Activated naive CD8-positive, alpha-beta T cell treated with anti-CD3 and anti-CD28 coated beads, Interleukin-2, amount 50 U/mL, for 24 hours (primary cell): ENCODE measurements around the gene IL17REL.

Experiments
- ATAC-seq: fragments of 150-1000 bp; cut with Tn5 transposase; one replicate; pipeline ENCODE4 v1.10.0; 2021
- DNase-seq: peaks from one replicate; pipeline ENCODE4 v3.0.0; 2021
- H3K27ac Mint-ChIP-seq: one replicate; pipeline ENCODE4 v1.8.0; 2021; ENCODE audit warnings: mild to moderate bottlenecking, mixed read lengths
- H3K27me3 Mint-ChIP-seq: one replicate; pipeline ENCODE4 v1.8.0; 2021; ENCODE audit warnings: mixed read lengths
- H3K36me3 Mint-ChIP-seq: one replicate; pipeline ENCODE4 v1.8.0; 2021; ENCODE audit warnings: low read depth, mixed read lengths
- H3K4me1 Mint-ChIP-seq: one replicate; pipeline ENCODE4 v1.8.0; 2021; ENCODE audit warnings: mixed read lengths
- H3K4me3 Mint-ChIP-seq: one replicate; pipeline ENCODE4 v1.8.0; 2021; ENCODE audit warnings: mild to moderate bottlenecking, moderate library complexity, mixed read lengths
- H3K9me3 Mint-ChIP-seq: one replicate; pipeline ENCODE4 v1.8.0; 2021; ENCODE audit warnings: mixed read lengths

IL17REL gene

GRCh38 chr22:50035131-50035881 lies 22.7 kb upstream of the IL17REL start:
- Mint-ChIP-seq H3K4me1 (peaks cover 7% of the 10 kb centered on the region), H3K4me3 (no peak overlapping the region), H3K27me3 (peaks cover 6% of the 10 kb centered on the region), H3K9me3 (peaks cover 13% of the 10 kb centered on the region), H3K27ac (no peak overlapping the region), H3K36me3 (no peaks in the 10 kb centered on the region)
- ATAC-seq (no peak), DNase-seq (no peak)

GRCh38 chr22:50034126-50035081 lies 21.8 kb upstream of the IL17REL start:
- Mint-ChIP-seq H3K4me1 (peaks cover 10% of the 10 kb centered on the region), H3K27me3 (peaks cover 6% of the 10 kb centered on the region), H3K27ac (no peak overlapping the region), H3K4me3 (no peak overlapping the region), H3K9me3 (peaks cover 12% of the 10 kb centered on the region), H3K36me3 (no peaks in the 10 kb centered on the region)
- ATAC-seq (peak; percentile 30), DNase-seq (no peak)

- DNase-seq (no peak), ATAC-seq (no peak)
- no peak overlapping the region for H3K27ac Mint-ChIP-seq
- H3K36me3 Mint-ChIP-seq: no peaks in the 10 kb centered on the region
- H3K9me3 Mint-ChIP-seq: peaks cover 3% of the 10 kb centered on the region
- H3K4me3 Mint-ChIP-seq: no peak overlapping the region
- H3K4me1 Mint-ChIP-seq: peaks cover 18% of the 10 kb centered on the region
- H3K27me3 Mint-ChIP-seq: peaks cover 6% of the 10 kb centered on the region
These were observed 20.5 kb upstream of the IL17REL start for GRCh38 chr22:50032941-50033601.

- Mint-ChIP-seq H3K4me3 (no peak overlapping the region), H3K27me3 (peaks cover 8% of the 10 kb centered on the region), H3K27ac (no peak overlapping the region), H3K36me3 (no peaks in the 10 kb centered on the region), H3K9me3 (no peaks in the 10 kb centered on the region), H3K4me1 (peaks cover 26% of the 10 kb centered on the region)
- no peak for ATAC-seq
- DNase-seq: no peak
These were observed 19.7 kb upstream of the IL17REL start for GRCh38 chr22:50032109-50032871.

GRCh38 chr22:50031189-50032091 lies 18.9 kb upstream of the IL17REL start:
- no peaks in the 10 kb centered on the region for H3K9me3 Mint-ChIP-seq

GRCh38 chr22:50030297-50031188 lies 18.0 kb upstream of the IL17REL start:
- peaks cover 8% of the 10 kb centered on the region for H3K27me3 Mint-ChIP-seq
- no peaks in the 10 kb centered on the region for H3K36me3 Mint-ChIP-seq
- peaks cover 31% of the 10 kb centered on the region for H3K4me1 Mint-ChIP-seq
- ATAC-seq: peak; percentile 81
- H3K27ac Mint-ChIP-seq: no peak overlapping the region
- peak; percentile 86 for DNase-seq
- no peak overlapping the region for H3K4me3 Mint-ChIP-seq
- H3K9me3 Mint-ChIP-seq: no peaks in the 10 kb centered on the region

More at GRCh38 chr22:50031189-50032091, 18.9 kb upstream of the IL17REL start:
- DNase-seq: no peak
- H3K36me3 Mint-ChIP-seq: no peaks in the 10 kb centered on the region
- no peak overlapping the region for H3K4me3 Mint-ChIP-seq
- ATAC-seq: no peak
- peaks cover 8% of the 10 kb centered on the region for H3K27me3 Mint-ChIP-seq
- H3K4me1 Mint-ChIP-seq: peaks cover 30% of the 10 kb centered on the region
- no peak overlapping the region for H3K27ac Mint-ChIP-seq

- H3K36me3 Mint-ChIP-seq: no peaks in the 10 kb centered on the region
- peak overlapping the region; percentile 39 for H3K4me3 Mint-ChIP-seq
- H3K27ac Mint-ChIP-seq: peak overlapping the region; percentile 77
- peak; percentile 68 for DNase-seq
- ATAC-seq: peak; percentile 75
- H3K9me3 Mint-ChIP-seq: no peaks in the 10 kb centered on the region
- H3K27me3 Mint-ChIP-seq: peaks cover 3% of the 10 kb centered on the region
- H3K4me1 Mint-ChIP-seq: peaks cover 32% of the 10 kb centered on the region
These were observed 15.3 kb upstream of the IL17REL start for GRCh38 chr22:50027639-50028537.

GRCh38 chr22:50025993-50026392 lies 13.4 kb upstream of the IL17REL start:
- no peaks in the 10 kb centered on the region for H3K36me3 Mint-ChIP-seq
- H3K9me3 Mint-ChIP-seq: no peaks in the 10 kb centered on the region
- H3K27ac Mint-ChIP-seq: no peak overlapping the region
- H3K4me3 Mint-ChIP-seq: no peak overlapping the region
- ATAC-seq (no peak), DNase-seq (no peak)
- H3K27me3 Mint-ChIP-seq: peaks cover 3% of the 10 kb centered on the region
- peaks cover 32% of the 10 kb centered on the region for H3K4me1 Mint-ChIP-seq

- Mint-ChIP-seq H3K4me1 (peaks cover 14% of the 10 kb centered on the region), H3K9me3 (no peaks in the 10 kb centered on the region), H3K36me3 (no peaks in the 10 kb centered on the region), H3K27me3 (peaks cover 2% of the 10 kb centered on the region), H3K4me3 (no peak overlapping the region), H3K27ac (no peak overlapping the region)
- ATAC-seq (no peak), DNase-seq (no peak)
These were observed 9.7 kb upstream of the IL17REL start for GRCh38 chr22:50022171-50022819.

- no peaks in the 10 kb centered on the region for H3K9me3 Mint-ChIP-seq
- ATAC-seq: no peak
These were observed 8.0 kb upstream of the IL17REL start for GRCh38 chr22:50020606-50021005.

GRCh38 chr22:50019316-50019715 lies 6.8 kb upstream of the IL17REL start:
- DNase-seq: no peak
- Mint-ChIP-seq H3K9me3 (no peaks in the 10 kb centered on the region), H3K27ac (no peak overlapping the region), H3K27me3 (no peaks in the 10 kb centered on the region), H3K36me3 (no peaks in the 10 kb centered on the region), H3K4me3 (no peak overlapping the region), H3K4me1 (peaks cover 1% of the 10 kb centered on the region)
- peak; percentile 11 for ATAC-seq

More at GRCh38 chr22:50020606-50021005, 8.0 kb upstream of the IL17REL start:
- no peak overlapping the region for H3K4me3 Mint-ChIP-seq
- no peaks in the 10 kb centered on the region for H3K36me3 Mint-ChIP-seq
- H3K4me1 Mint-ChIP-seq: peaks cover 8% of the 10 kb centered on the region
- peaks cover 2% of the 10 kb centered on the region for H3K27me3 Mint-ChIP-seq
- DNase-seq: no peak
- H3K27ac Mint-ChIP-seq: no peak overlapping the region
